ENCODE data around the gene MPDU1. TPM values are rescaled to one million over a fixed set of nuclear protein-coding genes. Genes with fewer than 3 reads are reported as not detected.

MPDU1 gene
- total and polyA plus RNA-seq, 2 of the 13 experiments (the other 11 are each of a cell fraction or from before 2014, with no cell fraction given), result 112 to 167 TPM

DNA sequence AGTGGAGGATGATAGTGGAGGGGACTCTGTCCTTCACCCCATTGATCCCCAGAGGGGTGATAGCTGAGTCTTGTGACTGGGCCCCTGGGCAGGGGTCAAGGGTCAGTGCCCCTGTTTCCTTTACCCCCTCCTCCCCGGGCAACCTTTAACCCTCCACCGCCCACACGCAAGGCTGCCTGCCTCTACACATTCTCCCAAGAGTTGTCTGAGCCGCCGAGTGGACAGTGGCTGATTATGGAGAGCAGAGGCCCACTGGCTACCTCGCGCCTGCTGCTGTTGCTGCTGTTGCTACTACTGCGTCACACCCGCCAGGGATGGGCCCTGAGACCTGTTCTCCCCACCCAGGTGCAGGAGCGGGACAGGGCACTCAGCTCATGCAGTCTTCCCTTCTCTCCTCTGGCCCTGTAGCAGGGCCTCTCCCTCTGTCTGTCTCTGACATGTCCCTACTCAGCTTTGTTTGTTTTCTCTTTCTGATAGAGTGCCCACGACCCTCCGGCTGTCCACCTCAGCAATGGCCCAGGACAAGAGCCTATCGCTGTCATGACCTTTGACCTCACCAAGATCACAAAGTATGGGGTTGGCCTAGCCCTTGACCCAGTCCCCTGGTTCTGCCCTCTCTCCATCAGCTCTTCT, 46.4 kb downstream of the MPDU1 start, which contains the start of gene SHBG (continued):
- TF ChIP-seq ZNF781 (CRISPR knock-in tag; IDR thresholded peaks at IDR 0.05; ENCODE audit: borderline replicate concordance, not compliant biosample characterization), result no peak
- TF ChIP-seq, protein P1, sequence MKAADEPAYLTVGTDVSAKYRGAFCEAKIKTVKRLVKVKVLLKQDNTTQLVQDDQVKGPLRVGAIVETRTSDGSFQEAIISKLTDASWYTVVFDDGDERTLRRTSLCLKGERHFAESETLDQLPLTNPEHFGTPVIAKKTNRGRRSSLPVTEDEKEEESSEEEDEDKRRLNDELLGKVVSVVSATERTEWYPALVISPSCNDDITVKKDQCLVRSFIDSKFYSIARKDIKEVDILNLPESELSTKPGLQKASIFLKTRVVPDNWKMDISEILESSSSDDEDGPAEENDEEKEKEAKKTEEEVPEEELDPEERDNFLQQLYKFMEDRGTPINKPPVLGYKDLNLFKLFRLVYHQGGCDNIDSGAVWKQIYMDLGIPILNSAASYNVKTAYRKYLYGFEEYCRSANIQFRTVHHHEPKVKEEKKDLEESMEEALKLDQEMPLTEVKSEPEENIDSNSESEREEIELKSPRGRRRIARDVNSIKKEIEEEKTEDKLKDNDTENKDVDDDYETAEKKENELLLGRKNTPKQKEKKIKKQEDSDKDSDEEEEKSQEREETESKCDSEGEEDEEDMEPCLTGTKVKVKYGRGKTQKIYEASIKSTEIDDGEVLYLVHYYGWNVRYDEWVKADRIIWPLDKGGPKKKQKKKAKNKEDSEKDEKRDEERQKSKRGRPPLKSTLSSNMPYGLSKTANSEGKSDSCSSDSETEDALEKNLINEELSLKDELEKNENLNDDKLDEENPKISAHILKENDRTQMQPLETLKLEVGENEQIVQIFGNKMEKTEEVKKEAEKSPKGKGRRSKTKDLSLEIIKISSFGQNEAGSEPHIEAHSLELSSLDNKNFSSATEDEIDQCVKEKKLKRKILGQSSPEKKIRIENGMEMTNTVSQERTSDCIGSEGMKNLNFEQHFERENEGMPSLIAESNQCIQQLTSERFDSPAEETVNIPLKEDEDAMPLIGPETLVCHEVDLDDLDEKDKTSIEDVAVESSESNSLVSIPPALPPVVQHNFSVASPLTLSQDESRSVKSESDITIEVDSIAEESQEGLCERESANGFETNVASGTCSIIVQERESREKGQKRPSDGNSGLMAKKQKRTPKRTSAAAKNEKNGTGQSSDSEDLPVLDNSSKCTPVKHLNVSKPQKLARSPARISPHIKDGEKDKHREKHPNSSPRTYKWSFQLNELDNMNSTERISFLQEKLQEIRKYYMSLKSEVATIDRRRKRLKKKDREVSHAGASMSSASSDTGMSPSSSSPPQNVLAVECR (CRISPR knock-in tag; IDR thresholded peaks at IDR 0.05; ENCODE audit: borderline replicate concordance), result peak; percentile 58; the same call in 1 of the 2 replicates
- peak; percentile 58; the same call in 1 of the 2 replicates for TF ChIP-seq ESRRA (CRISPR knock-in tag; IDR thresholded peaks at IDR 0.05; ENCODE audit: low read depth)
- peak; percentile 82 for TF ChIP-seq PAXIP1 (CRISPR knock-in tag; conservative IDR thresholded peaks at IDR 0.05)
- TF ChIP-seq ZNF652 (CRISPR knock-in tag; IDR thresholded peaks at IDR 0.05; ENCODE audit: borderline replicate concordance, low read depth), result peak; percentile 91
- 0 out of 2 replicates have a peak, but pooled peaks have one; percentile 34 for TF ChIP-seq ISL2 (CRISPR knock-in tag; IDR thresholded peaks at IDR 0.05)
- no peak for TF ChIP-seq MYNN (CRISPR knock-in tag; IDR thresholded peaks at IDR 0.05; ENCODE audit: low read depth)
- peak; percentile 72 for TF ChIP-seq RARA (CRISPR knock-in tag; IDR thresholded peaks at IDR 0.05)
- TF ChIP-seq ZSCAN25 (CRISPR knock-in tag; IDR thresholded peaks at IDR 0.05), result 0 out of 2 replicates have a peak, but pooled peaks have one; percentile 24
- peak; percentile 17; the same call in 1 of the 2 replicates for TF ChIP-seq RXRA (CRISPR knock-in tag; IDR thresholded peaks at IDR 0.05)
- 0 out of 2 replicates have a peak, but pooled peaks have one; percentile 28 for TF ChIP-seq ZNF33B (CRISPR knock-in tag; IDR thresholded peaks at IDR 0.05)
- TF ChIP-seq HOMEZ (CRISPR knock-in tag; IDR thresholded peaks at IDR 0.05; ENCODE audit: low read depth), result no peak
- TF ChIP-seq DPF2 (CRISPR knock-in tag; IDR thresholded peaks at IDR 0.05; ENCODE audit: borderline replicate concordance, low read depth), result peak; percentile 37; the same call in 1 of the 2 replicates
- no peak for TF ChIP-seq ZNF761 (CRISPR knock-in tag; conservative IDR thresholded peaks at IDR 0.05)
- TF ChIP-seq, protein P2, sequence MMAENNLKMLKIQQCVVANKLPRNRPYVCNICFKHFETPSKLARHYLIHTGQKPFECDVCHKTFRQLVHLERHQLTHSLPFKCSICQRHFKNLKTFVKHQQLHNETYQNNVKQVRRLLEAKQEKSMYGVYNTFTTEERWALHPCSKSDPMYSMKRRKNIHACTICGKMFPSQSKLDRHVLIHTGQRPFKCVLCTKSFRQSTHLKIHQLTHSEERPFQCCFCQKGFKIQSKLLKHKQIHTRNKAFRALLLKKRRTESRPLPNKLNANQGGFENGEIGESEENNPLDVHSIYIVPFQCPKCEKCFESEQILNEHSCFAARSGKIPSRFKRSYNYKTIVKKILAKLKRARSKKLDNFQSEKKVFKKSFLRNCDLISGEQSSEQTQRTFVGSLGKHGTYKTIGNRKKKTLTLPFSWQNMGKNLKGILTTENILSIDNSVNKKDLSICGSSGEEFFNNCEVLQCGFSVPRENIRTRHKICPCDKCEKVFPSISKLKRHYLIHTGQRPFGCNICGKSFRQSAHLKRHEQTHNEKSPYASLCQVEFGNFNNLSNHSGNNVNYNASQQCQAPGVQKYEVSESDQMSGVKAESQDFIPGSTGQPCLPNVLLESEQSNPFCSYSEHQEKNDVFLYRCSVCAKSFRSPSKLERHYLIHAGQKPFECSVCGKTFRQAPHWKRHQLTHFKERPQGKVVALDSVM (CRISPR knock-in tag; IDR thresholded peaks at IDR 0.05), result peak; percentile 52; the same call in 1 of the 2 replicates
- TF ChIP-seq ZNF713 (CRISPR knock-in tag; IDR thresholded peaks at IDR 0.05), result no peak
- 0 out of 2 replicates have a peak, but pooled peaks have one; percentile 38 for TF ChIP-seq ZNF263 (CRISPR knock-in tag; IDR thresholded peaks at IDR 0.05)

Data from HepG2 (cell line).